Fibroblast of mammary gland (primary cell): Measurements from ENCODE around the gene POLR2E.

ENCODE experiments used
- DNase-seq: peaks from one replicate; pipeline ENCODE4 v3.0.0-alpha.2; 2010; ENCODE audit warnings: low read depth
- H3K4me3 ChIP-seq: 2 replicates; pipeline ENCODE4 v1.5.1; 2011; ENCODE audit warnings: low read depth, mild to moderate bottlenecking, low read length, moderate library complexity; ENCODE audit not compliant: control insufficient read depth
- TF ChIP-seq, protein P1 (sequence below): conservative IDR thresholded peaks from 2 replicates; pipeline ENCODE4 v1.5.1; 2011; ENCODE audit warnings: low read depth, low read length, inconsistent platforms; ENCODE audit not compliant: control insufficient read depth, insufficient read depth

POLR2E gene

DNA sequence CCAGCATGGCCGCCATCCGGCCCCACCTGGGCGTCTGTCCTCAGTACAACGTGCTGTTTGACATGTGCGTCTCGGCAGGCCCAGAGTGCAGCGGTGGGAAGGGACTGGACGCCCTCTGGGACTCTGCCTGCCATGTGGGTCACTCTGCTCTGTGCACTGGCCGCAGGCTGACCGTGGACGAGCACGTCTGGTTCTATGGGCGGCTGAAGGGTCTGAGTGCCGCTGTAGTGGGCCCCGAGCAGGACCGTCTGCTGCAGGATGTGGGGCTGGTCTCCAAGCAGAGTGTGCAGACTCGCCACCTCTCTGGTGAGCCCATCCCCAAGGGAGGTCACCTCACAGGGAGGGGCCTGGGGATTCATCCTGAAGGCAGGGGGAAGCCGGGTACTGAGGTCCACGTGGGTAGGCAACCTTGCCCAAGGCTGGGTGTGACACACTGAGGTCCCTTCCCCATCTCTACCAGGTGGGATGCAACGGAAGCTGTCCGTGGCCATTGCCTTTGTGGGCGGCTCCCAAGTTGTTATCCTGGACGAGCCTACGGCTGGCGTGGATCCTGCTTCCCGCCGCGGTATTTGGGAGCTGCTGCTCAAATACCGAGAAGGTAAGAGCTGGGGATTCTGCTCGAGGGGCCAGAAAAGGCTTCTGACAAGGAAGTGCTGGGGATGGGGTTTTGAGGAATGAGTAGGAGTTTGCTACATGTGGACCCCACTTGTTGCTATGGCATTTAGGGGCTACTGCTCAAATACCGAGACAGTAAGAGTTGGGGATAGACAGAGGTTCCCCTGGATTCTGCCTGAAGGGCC, 44.0 kb downstream of the POLR2E start:
- no peak overlapping the region for H3K4me3 ChIP-seq
- TF ChIP-seq, protein P1, sequence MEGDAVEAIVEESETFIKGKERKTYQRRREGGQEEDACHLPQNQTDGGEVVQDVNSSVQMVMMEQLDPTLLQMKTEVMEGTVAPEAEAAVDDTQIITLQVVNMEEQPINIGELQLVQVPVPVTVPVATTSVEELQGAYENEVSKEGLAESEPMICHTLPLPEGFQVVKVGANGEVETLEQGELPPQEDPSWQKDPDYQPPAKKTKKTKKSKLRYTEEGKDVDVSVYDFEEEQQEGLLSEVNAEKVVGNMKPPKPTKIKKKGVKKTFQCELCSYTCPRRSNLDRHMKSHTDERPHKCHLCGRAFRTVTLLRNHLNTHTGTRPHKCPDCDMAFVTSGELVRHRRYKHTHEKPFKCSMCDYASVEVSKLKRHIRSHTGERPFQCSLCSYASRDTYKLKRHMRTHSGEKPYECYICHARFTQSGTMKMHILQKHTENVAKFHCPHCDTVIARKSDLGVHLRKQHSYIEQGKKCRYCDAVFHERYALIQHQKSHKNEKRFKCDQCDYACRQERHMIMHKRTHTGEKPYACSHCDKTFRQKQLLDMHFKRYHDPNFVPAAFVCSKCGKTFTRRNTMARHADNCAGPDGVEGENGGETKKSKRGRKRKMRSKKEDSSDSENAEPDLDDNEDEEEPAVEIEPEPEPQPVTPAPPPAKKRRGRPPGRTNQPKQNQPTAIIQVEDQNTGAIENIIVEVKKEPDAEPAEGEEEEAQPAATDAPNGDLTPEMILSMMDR, result no peak
- DNase-seq, result no peak

DNA sequence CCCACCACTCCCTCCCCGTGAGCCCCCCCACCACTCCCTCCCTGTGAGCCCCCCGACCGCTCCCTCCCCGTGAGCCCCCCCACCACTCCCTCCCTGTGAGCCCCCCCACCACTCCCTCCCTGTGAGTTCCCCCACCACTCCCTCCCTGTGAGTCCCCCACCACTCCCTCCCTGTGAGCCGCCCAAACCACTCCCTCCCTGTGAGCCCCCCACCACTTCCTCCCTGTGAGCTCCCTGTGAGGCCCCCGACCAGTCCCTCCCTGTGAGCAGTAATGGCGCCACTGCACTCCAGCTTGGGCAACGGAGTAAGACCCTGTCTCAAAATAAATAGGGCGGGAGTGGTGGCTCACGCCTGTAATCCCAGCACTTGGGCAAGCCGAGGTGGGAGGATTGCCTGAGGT, 45.4 kb downstream of the POLR2E start:
- no peak overlapping the region for H3K4me3 ChIP-seq
- TF ChIP-seq, protein P1, result no peak
- DNase-seq, result no peak

DNA sequence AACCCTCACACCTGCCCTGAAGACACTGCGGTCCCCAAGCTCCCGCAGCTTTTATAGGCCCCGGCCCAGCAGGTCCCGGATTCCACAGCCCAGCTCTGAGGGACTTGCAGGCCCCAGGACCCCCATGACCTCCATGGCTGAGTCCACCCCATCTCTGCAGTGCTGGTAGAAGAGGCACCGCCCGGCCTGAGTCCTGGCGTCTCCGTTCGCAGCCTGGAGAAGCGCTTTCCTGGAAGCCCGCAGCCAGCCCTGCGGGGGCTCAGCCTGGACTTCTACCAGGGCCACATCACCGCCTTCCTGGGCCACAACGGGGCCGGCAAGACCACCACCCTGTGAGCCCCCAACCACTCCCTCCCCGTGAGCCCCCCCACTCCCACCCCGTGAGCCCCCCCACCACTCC, 46.1 kb downstream of the POLR2E start:
- TF ChIP-seq, protein P1, result no peak

DNA sequence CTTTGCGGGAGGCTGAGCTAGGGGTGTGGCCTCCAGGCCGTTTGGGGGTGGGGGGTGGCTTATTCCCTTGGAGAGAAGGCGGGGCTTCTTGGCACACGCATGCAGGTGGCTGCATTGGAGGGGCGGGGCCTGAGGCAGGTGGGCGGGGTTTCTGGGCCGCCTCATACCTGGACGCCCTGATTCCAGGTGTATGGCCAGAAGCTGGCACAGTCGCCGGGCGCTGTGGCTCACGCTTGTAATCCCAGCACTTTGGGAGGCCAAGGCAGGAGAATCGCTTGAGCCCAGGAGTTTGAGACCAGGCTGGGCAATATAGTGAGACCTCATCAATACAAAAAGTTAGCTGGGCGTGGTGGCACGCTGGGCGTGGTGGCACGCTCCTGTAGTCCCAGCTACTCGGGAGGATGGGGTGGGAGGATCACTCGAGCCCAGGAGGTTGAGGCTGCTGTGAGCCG, 47.5 kb downstream of the POLR2E start:
- TF ChIP-seq, protein P1, result no peak
- no peak overlapping the region for H3K4me3 ChIP-seq
- no peak for DNase-seq

More for the DNA sequence above, 46.1 kb downstream of the POLR2E start:
- DNase-seq, result no peak
- H3K4me3 ChIP-seq, result no peak overlapping the region

DNA sequence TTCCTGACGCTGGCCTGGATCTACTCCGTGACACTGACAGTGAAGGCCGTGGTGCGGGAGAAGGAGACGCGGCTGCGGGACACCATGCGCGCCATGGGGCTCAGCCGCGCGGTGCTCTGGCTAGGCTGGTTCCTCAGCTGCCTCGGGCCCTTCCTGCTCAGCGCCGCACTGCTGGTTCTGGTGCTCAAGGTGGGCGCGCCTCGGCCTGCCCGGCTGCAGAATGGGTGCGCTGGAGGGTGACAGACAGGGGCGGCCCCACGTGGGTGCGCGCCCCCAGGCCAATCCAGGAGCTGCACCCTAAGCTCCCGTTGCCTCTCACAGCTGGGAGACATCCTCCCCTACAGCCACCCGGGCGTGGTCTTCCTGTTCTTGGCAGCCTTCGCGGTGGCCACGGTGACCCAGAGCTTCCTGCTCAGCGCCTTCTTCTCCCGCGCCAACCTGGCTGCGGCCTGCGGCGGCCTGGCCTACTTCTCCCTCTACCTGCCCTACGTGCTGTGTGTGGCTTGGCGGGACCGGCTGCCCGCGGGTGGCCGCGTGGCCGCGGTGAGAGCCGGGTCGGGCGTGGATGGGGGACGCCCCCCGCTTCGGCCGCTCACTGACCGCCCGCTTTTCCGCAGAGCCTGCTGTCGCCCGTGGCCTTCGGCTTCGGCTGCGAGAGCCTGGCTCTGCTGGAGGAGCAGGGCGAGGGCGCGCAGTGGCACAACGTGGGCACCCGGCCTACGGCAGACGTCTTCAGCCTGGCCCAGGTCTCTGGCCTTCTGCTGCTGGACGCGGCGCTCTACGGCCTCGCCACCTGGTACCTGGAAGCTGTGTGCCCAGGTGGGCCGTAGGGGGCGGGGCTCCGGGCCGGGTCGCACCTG, 48.1 kb downstream of the POLR2E start:
- TF ChIP-seq, protein P1, result no peak
- no peak for DNase-seq
- H3K4me3 ChIP-seq, result no peak overlapping the region

DNA sequence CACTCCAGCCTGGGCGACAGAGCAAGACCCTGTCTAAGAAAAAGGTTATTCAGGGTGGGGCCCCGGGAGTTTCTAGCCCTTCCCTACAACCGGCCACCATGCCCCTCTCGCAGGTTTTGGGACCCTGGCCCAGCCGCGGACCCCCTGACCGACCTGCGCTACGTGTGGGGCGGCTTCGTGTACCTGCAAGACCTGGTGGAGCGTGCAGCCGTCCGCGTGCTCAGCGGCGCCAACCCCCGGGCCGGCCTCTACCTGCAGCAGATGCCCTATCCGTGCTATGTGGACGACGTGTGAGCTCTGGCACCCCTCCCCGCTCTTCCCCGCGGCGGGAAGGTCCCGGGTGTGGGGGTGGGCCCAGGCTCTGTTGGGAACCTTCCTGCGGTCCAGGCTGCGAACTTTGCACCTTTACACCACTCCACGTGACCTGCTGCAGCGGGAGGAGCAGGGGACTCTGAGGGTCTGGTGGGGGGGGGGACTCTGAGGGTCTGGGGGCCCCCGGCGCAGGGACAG, 49.0 kb downstream of the POLR2E start:
- DNase-seq, result no peak
- TF ChIP-seq, protein P1, result no peak
- no peak overlapping the region for H3K4me3 ChIP-seq
